ENCODE results near the gene DGKE.
A peak's percentile ranks its signal among the peaks of the same experiment; 100 is the strongest.

Gene DGKE

DNA sequence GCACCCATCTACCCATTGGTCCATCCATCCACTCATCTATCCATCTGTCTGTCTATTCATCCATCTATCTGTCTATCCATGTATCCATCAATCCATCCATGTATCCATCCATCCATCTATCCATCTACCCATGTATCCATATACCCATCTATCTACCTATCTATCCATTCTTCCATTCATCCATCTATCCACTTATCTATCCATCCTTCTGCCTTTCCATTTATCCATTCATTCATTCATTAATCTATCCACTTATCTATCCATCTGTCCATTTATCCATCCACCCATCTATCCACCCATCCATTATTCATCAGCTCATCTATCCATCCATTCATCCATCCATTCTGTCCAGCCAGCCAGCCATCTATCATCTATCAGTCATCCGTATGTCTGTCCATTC, 58.4 kb downstream of the DGKE start:
- no peak for DNase-seq

DNA sequence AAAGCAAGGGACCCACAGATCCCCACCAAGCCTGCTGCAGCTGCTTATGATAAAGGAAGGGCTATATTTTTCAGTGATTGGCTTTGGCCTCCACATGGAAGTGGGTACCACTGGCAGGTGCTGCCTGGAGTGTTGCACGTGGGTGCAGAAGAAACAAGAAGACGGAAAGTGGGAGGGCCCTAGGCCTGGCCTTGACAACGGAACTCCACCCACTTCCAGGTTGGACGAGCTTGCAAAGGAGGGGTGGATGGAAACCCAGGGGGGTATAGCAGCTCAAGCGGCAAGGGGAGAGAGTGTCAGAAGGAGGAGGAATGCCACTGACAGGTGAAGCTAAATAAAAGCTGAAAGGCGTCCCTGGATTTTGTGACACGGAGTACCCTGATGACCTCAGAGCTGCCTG, 59.6 kb downstream of the DGKE start:
- no peak for DNase-seq

DNA sequence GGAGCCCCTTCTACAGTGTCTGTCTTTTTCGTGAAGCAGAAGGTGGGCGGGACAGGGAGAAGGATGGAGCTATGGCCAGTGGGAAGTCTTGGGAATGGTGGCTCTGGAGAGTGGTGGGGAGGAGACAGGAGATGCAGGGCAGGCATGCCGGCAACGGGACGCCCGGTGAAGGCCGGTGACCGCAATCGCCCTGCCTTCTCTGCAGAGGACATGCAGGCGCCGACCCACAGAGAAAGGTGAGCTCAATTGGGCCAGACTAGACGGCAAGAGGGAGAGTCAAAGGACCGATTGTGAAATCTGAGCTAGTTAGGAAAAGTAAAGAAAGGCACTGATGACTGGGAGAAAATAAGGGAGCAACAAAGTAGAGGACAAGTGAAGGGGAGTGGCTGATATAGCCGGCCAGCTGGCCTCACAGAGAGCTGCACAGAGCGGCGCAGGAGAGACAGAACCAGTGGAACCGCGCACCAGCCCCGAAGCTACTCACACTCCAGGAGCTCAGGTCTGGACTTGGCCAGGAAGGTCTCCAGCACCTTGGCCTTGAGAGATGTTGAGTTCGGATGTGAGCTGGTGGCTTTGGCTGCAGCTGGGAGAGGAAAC, 61.0 kb downstream of the DGKE start:
- DNase-seq: no peak

DNA sequence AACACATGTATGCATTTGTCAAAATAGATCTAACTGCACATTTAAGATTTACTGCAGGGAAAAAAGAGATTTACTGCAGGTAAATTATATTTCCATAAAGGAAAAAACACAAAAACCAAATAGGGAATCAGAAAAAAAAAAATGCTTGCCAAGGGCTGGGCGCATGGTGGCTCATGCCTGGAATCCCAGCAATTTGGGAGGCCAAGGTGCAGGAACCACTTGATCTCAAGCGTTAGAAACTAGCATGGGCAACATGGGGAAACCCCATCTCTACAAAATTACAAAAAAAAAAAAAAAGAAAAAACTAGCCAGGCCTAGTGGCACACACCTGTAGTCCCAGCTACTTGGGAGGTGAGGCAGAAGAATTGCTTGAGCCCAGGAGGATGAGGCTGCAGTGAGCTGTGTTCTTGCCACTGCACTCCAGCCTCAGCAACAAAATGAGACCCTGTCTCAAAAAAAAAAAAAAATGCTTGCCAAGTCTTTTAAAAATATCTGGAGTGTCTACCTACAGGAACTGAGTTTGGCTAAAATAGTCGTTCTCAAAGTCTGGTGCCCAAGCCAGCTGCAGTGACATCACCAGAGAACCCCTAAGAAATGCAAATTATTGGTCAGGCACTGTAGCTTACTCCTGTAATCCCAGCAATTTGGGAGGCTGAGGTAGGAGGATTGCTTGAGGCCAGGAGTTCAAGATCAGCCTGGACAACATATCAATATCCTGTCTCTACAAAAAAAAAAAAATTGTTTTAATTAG, 62.4 kb downstream of the DGKE start:
- no peak for DNase-seq

DNA sequence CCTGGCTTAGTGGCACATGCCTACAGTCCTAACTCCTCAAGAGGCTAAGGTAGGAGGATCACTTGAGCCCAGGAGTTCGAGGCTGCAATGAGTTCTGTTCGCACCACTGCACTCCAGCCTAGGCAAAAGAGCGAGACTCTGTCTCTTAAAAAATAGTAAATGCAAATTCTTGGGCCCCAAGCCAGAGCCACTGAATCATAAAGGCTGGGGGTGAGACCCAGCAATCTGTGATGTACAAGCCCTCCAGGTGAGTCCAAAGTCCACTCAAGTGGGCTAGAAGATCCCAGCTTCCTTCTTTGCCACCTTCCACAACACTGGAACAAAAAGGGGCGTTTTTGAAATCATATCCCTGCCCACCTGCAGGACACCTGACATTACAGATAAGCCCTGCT, 63.0 kb downstream of the DGKE start:
- DNase-seq: no peak

DNA sequence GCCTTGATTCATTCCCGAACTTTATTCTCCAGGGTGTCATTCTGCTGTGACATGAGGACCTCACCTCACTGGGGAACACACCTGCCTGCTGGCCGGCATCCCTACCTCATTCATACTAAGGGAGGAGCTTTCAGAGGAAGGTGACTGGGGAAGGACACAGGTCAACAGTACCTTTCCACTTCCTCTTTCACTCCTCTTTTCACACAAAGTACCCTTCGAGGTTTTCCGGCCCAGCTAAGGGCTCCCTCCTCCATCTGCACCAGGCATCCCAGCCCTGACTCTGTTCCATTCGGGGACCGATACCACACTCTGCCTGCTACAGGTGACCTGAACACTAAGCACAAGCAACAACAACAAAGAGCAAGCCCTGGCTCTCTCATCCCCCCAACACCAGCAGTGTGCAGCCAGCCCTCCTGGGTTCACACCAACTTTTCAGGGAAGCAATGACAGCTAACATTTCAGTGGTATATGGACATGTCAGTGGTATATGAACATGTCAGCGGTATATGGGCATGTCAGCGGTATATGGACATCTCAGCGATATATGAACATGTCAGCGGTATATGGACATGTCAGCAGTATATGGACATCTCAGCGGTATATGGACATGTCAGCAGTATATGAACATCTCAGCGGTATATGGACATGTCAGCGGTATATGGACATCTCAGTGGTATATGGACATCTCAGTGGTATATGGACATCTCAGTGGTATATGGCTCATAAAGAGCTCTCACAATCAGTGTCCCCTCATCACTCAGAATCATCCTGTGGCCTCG, 63.9 kb downstream of the DGKE start:
- DNase-seq: no peak

DNA sequence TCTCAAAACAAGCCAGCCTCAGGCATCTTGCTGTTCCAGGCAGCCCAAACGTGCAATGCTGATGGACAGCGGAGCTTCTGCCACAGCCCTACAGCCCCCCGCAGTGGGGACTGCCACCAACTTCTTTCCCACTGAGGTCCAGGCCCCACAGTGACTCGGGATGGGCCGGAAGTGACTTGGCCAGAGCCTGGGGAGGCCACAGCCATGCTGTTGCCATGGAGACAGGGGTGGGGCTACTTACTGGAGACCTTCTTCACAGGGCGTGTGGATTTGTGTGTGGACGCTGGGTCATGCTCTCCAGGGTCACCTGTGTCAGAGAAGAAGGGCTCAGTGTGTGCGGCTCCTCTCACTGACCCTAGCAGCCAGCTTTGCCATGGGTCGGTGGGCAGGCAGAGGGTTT, 64.9 kb downstream of the DGKE start:
- DNase-seq: no peak

DNA sequence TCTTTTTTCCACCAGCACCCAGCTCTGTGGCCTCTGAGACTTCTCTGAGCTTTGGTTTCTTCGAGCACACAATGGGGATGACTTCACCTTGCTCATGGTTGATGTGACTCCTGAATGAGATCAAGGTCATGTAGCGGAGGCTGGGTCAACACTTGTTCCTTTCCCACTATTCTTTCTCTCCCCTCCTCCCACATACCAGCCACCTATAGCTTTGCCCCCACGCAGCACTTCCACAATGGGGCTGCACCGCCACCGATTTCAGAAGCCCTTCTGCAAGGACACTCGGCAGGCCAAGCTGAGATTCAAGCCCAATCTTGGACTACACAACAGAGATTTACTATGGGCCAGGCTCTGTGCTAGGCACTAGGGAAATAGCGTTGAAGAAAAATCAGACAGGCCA, 65.5 kb downstream of the DGKE start:
- DNase-seq: no peak

DNA sequence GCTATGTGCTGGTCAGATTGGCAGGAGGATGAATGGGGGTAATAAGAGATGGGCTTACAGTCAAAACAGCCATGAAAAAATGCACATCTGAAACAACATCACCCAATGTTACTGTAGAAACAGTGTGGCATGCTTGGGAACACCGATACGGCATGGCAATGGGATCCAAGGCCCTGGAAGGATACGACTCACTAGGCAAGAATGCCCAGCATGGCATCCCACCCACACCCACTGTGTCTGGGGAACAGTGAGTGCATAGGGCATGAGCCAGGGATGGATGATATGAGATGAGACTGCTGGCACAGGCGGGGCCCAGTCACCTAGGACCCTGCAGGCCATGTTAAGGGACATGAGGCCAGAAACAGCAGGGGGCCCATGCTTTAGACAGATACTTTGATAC, 68.4 kb downstream of the DGKE start:
- DNase-seq: no peak

DNA sequence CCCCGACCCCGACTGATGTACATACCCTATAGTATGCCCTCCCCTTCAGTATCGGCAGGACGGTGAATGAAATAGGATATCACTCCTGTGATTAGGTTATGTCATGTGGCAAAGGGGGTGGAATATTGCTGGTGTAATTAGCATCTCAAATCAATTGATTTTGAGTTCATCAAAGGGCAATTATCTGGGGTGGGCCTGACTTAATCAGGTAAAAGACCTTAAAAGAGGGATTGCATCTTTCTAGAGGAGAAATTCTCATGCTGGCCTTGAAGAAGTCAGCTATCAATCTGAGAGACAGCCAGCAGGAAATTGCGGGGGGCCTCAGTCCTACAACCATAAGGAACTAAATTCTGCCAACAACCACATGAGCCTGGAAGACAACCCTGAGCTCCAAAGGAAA, 69.6 kb downstream of the DGKE start:
- no peak for DNase-seq

DNA sequence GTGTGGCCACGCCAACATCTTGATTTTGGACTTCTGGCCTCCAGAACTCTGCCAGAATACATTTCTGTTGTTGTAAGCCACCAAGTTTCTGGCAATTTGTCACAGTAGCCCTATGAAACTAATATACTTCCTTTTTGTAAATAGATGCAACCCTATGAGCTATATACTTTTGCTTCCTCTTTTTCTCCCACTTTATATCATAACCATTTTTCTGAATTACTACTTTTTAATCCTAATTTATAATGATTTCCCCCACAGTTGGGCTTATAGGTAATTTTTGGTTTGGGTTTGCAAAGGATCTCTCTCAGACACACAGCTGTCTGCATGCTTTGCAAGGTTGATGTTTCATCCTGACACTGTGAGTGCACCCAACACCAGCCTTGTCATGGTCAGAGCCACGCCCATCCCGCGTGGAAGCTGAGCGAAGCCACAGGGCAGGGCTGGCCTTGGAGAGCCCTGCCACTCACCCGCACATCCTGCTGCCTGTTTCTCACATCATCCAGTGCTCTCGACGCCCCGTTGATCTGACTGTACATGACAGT, 74.1 kb downstream of the DGKE start:
- DNase-seq: no peak

DNA sequence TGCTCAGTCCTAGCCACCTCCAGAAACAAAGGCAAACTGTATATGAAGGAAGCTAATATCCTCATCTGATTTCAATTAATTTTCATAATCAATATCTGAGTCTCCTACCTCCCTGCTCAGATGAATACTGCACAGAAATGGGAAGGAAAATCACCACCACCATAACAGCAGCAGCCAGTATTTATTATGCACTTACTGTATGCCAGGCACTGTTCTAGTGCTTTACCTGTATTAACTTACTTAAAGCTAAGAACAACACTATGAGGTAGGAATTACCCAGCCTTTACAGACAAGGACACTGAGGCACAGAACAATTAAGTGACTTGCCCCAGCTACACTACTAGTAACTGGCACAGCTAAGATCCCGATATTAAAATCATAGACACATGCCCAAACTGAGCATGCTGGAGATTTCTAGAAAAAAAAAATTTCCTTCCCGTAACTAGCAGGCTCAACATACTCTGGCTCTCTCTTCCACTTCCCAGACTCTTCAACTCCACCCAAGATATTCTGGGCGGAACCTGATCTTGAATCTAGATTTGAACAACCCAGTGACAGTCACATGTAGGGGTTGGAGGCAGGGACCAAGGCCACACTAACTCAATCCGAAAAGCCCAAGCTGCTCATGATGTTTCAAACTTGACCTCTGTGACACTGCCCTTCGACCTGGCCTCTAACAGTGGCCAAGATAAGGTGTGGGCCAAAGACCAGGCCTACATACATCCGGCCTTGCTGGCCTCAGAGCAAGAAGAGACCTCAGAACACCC, 76.0 kb downstream of the DGKE start:
- no peak for DNase-seq

DNA sequence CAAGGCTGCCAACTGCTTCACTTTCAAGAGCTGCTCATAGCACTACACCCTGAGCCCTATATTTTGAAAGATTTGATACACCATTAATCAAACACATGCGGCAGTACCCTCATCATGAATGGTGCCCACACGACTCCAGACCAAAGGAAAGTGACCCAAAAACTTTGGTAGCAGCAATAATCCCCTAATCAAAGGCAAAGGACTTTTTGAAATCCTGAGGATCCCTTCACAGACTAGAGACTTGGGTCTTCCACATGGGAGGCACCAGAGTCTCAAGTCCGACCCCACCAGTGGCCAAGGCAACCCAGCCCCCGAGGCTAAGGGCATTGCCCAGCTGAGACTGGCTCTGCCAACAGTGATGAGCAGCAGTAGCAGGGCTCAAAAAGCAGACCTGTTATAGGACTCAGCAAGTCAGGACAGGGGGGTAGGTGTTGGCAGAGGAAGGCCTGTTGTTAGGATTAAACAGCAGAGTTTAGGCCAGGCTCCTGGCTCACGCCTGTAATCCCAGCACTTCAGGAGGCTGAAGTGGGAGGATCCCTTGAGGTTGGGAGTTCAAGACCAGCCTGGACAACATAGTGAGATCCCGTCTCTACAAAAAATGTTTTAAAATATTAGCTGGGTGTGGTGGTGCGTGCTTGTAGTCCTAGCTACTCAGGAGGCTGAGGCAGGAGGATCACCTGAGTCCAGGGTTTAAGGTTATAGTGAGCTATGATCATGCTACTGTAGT, 76.7 kb downstream of the DGKE start:
- no peak for DNase-seq

DNA sequence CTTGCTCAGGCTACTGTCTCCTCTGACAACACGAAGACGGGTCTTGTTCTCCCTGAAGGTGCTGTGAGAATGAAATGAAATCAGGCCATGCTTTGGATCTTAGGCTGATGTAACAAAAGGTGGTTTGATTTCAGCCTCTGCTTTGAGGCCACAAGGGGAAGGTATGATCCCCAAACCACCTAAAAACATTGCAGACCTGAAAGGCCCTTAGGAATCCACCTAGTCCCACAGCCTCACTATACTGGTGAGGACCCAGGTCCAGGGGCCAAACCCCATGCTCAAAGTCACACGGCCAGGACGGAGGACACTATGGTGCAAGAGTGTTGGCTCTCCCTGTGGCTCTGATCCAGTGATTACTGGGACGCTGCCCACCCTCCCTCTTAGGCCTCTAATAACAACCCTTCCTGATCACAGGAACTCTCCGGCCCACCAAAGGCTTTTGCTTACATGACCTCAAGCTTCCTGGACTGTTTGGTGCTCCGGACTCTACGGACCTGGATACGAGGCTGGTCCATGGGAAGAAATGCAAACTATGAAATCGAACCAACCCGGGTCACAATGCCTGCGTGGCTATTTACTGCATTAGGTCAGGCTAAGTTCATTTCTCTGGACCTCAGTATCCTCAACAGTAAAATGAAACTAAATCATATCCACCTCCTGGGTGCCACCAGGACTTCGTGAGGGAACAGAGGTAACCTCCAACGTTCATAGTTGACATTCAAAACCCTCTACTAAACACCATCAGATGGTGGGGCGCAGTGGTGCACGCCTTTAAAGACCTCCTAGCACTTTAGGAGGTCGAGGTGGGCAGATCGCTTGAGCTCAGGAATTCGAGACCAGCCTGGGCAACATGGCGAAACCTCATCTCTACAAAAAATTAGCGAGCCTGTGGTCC, 78.4 kb downstream of the DGKE start:
- no peak for DNase-seq

DNA sequence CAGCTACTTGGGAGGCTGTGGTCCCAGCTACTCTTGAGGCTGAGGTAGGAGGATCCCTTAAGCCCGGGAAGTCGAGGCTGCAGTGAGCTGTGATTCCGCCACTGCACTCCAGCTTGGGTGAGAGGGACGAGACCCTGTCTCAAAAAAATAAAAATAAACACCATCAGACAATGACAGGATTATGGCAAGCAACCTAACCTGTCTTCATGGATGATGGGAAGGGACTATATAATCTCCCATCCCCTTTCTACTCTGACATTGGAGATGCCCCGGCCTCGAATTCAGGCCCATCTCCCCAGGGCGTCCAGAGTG, 79.0 kb downstream of the DGKE start:
- DNase-seq: no peak

DNA sequence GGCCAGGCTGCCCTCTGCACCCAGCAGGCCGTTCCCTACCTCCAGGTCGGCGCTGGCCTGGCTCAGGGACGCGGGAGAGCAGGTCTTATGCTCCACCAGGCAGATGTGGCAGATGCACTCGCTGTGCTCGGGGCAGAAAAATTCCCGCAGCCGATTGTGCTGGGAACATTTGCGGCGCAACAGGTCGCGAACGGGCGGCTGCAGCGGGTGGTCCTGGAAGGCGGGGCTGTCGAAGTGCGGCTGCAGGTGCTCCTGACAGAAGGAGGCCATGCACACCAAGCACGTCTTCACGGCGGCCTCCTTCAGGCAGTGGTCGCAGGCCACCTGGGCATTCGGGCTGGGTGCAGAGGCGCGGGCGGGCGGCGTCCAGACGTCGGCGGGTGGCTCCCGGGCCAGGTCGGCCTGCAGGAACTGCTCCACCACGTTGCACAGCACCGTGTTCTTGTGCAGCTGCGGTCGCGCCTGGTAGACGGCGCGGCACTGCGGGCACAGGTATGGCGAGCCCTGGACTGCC, 79.5 kb downstream of the DGKE start:
- no peak for DNase-seq

DNA sequence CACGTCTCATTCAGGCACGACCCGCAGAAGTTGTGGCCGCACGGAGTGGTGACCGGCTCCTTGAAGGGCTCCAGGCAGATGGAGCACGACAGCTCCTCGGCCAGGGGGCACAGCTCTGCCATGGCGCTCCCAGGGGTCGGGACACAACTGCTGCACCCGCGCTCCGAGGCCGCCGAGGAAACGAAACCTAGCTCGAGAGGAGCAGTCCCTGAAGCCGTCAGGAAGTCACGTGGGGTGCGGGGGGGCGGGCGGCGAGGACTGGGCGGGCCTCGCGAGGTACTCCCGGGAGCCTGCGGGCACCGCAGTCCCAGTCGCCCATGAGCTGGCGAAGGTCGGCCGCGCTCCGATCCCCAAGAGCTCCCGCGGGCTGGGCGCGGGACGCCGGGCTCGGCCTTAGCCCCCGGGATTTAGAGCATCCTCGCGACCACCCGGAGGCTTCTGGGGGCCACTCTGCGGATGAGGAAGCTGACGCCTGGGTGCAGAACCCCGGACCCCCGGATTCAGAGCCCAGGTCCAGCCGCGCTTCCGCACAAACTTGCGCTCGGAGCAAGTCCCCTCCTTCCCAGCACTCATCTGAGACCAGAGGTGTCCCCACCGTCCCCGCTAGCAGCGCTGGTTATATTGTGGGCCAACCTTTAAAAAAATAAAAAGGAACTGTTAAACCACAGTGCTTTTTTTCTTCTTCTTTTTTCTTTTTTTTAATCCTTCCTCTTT, 80.1 kb downstream of the DGKE start, which contains the start of gene TRIM25:
Gene TRIM25, minus strand, starts transcription at position 183 of the 714 bp plus-strand sequence. Its CDS starts 61 bp downstream, at position 122.
- DNase-seq: peak; percentile 87 to 91

DNA sequence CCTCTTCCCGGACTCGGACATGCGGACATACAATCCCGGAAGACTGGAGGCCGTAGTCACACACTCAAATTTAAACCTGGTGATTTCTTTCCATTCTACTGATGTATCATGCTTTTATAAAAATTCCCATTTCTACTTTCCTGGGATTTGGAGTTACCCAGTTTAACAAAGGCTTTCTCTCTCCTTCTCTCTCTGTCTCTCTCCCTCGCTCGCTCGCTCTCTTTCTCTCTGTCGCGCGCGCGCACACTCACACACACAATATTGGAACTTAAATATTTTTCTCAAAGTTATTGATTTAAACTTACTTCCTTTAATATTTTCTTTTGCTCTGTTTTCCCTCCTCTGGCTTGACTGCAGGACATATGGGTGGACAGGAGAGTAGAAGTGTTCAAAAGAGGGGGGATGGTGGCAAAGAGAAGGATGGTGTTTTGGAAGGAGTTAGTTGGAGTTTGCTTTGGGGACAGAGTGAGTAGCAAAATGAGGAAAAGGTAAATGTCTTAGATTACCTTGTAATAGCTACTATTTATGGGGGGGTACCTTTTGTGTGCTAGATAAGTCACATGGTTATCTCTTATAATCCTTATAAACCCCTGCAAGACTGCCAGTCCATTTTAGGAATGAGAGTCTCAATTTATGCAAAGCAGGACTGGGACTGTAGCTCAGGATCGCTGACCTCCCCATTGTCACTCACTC, 80.8 kb downstream of the DGKE start:
- no peak for DNase-seq

DNA sequence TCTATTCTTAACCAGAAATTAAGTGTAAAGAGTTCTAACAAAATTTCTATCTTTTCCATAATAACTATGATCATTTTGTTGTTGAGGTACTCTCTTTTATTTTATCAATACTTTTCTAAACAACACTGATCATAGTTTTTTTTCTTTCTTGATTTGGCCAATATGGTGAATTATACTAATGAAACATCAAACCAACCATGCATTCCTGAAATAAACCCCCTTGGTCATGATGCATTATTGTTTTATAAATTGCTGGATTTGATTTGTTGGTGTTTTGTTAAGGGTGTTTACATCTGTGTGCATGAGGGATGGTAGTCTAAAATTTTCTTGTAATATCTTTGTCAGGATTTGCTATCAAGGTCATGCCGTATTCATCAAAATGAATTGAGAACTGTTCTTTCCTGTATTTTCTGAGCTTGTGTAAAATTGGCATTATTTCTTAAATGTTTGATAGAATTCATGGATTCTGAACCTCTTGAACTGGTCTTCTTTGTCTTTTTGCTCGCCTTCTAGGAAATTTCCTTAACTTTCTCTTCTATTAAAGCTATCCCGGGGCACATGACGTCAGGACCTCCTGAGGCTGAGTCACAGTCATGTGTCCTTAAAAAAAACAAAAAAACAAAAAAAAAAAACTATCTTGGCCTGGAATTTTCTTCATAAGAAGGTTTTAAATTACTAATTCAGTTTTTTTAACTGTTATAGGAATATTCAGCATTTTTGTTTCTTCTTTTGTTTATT, 83.8 kb downstream of the DGKE start:
- no peak for DNase-seq
